GM21786 (cell line): ENCODE measurements around the gene CCDC187.

Experiments used
- ATAC-seq: cut with Tn5 transposase; IDR thresholded peaks from one replicate; pipeline ENCODE4 v1.9.1; 2021; ENCODE audit not compliant: unreplicated experiment

The CCDC187 gene

DNA sequence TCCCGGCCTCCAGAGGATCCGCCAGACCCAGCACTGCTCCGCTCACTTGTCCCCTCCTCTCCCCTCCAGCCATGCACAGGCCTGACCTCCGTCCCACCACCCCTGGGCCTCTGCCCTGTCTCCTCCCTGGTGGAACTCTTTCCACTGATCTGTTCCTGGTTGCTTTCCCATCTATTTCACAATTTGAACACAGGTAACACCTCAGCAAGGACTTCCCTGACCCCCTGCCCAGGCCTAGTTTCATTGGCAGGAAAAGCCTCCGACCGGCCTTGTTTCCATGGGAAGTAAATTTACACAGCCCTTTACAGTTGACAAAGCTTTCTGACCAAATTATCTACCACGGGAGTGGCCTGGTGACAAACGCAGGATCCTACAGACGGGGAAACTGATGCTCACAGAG is 73.1 kb downstream of the CCDC187 start:
- no peak for ATAC-seq

DNA sequence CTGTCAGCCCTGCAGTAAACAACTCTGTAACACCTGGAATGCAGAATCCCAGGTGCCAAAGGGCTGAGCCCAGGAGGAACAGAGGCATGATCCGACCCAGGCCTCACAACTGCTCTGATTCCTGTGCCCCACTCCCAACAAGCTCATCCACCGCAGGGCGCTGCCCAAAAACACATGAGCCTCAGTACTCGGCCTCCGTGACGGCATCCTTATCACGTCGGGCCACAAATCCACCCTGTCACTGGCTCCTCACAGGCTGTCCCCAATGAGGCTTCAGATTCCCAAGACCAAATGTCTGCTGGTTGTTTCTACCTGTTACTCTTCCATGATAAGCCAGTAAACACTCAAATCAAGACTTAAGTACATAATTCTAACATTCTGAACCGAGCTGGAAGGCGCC is 73.5 kb downstream of the CCDC187 start:
- no peak for ATAC-seq

DNA sequence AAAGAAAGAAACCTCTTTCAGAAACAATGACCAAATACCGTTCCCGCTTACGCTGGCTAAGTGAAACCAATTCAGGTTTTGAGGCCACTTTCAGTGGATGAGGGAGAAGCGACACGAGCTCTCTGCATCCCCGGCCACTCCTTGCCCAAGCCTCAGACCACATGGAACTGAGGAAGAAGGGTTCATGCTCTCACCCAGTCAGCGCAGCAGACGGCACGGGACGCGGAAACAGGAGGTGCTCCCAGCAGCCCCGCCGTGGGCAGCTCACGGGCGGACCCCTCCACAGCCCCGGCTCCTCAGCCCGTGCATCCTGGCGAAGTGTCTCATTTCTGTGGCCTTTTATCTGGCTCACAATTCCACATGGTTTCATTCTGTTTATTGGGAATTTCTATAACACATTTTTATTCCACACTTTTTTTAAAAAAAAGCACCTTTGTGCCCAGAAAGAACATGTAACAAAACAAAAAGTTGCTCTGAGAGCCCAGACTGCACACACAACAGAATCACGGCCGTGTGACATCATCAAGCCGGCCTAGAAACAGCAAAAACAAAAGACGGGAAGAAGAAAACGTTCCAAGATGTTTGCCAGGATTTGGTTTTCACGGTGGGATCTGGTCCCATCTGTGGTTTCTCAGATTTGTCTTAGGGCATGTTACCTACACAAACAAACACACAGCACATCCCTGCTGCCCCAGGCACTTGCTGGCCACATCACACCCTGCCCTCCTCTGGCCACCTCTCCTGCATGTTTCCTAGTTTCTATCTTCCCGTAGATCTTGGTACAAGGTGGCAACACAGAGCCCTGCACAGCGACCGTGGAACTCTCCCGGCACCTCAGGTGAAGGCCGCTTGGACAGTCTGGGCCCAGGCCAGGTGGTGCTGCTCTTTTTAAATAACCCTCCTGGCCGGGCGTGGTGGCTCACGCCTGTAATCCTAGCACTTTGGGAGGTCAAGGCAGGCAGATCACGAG is 74.5 kb downstream of the CCDC187 start:
- ATAC-seq = no peak

DNA sequence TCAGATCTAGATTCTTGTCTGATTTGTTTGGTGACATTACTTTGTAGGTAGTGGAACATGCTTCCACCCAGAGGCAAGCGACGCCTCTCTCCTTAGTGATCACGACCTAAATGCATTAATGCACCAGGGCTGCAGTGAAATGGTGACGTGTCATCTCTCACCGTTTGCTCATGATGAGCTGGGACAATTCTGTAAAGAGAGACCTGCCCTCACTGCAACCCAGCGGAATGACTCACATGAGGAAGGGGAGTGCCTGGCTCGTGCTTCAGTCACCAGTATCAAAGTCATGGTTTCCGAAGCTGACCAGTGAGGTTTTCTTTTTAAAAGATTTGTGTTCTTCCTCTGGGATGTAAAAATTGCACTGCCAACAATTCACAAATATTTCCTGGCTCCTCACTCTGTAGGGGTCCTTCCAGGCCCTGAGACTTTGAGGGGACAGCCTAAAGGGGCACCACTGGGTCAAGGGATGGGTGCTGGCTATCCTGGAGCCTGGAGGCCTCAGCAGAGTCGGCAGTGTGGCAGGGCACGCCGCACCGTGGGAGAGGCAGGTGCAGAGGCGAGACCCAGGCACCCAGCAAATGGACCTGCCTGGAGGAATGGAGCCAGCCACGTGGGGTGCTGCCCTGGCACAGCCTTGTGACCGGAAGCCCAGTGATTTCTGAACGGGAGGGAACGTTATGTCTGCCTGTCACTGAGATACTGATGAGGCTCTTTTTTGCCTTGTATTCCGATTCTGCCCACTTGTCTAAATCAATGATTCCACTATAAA is 75.6 kb downstream of the CCDC187 start:
- no peak for ATAC-seq

DNA sequence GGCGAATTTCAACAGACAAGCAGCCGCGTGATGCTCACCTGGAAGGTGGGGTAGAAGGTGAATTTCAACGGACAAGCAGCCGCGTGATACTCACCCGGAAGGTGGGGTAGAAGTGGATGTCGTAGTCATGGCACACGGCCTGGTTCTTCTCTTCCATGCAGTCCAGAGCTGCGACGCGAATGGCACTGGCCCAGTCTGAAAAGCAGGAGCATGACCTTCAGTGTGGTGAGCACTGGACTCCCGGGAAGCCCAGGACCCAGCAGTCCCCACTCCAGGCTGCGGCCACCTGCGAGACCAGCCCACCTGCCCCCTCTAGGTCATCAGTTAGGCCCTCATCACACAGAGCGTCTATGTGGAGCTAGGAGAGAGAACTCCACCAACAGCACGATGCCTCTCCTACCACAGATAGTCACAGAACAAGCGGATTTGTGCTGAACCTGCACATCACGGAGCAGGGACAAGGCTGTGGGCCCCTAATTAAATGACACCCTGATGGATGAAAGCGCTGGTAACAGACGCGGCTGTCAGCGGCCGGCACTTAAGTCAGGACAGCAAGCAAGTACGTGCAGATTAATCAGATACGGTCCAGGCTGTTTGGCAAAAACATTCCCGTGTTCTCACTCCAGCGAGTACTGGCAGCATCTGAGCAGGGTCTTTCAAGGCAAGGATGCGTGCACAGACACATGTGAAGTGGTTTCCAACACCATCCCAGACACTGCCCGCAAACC is 77.0 kb downstream of the CCDC187 start:
- ATAC-seq = no peak

DNA sequence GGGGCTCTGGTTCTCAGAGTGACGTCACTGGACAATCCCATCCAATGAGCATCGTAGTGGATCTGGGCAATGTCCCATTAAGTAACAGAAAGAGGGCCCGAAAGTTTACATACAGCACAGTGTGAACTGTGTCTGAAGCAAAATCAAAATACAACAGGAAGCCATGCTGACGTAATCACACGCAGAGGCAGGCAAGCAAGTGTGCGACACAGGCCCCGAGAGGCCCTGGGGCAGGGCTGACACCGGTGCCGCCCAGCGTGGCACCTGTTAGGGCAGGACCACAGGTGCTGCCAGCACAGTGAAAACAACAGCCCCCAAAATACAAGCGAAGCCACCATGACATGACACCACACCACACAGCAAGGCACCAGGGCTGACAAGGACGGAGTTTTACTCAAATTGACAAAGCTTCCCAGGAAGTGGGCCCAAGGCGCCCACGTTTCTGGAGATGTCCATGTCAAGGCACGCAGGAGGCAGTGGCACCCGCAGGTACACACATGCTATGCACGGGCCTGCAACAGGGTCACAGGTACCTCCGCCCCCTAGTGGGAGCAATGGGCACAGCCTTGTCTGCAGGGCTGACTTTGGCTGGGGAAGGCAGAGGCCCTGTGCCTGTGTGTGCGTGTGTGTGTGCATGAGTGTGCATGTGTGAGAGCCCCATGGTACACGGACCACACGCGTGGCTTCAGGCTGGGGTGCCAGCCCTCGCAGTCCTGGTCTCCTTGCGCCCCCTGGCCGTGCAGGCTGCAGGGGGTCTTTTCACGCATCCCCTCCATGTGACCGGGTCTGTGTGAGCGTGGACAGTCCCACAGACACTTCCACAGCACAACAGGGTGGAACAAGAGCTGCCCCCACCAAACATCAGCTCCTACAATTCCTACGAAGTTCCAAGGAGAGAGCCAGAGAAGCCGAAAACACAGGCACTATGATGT is 77.9 kb downstream of the CCDC187 start:
- peak; percentile 60 for ATAC-seq

DNA sequence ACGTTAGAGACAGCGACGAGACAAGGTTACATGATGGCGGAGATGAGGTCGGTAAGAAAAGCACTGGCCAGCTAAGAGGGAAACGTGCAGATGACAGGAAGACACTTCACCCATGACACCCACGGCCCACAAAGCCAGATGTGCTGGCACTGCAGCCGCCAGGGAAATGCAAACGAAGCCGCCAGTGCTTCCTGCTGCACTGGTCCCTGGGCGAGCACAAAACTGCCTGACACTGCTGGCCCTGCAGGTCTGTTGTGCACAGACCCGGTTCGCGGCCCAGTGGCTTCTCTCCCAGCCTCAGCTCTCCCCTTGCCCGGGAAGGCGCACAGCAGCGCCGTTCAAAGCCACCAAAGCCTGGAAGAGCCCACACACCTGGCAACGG is 78.5 kb downstream of the CCDC187 start:
- ATAC-seq = peak; percentile 48

DNA sequence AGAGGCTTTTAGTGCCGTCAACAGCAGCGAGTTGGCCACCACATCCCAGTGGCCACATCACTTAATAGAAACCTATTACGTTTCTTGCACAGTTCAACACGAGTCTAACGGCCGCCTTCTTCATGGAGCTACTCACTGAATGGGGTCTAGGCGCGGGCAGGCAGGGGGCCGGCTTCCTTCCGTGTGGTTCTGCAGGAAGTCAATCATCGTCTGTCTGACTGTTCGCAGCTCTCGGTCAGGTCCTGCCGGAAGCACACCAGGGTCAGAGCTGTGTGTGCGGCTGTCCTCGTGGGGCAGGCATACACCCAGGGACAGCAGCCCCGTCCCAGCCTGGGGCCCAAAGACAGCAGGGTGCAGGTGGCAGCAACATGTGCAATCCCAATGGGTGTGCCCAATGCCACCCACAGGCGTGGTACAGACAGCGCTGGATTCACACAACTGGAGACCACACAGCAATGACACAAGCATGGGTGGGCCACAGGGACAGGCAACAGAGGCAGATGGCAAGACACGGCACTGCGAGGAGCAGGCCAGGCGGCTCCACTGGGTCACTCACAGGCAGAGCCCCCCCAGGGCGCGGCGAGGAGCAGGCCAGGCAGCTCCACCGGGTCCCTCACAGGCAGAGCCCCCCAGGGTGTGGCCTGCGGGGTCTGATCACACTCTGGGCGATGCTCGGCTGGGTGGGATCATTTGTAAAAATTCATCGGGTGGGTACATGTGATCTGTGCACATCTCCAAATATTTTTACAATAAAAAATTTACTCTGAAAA is 79.8 kb downstream of the CCDC187 start:
- no peak for ATAC-seq

DNA sequence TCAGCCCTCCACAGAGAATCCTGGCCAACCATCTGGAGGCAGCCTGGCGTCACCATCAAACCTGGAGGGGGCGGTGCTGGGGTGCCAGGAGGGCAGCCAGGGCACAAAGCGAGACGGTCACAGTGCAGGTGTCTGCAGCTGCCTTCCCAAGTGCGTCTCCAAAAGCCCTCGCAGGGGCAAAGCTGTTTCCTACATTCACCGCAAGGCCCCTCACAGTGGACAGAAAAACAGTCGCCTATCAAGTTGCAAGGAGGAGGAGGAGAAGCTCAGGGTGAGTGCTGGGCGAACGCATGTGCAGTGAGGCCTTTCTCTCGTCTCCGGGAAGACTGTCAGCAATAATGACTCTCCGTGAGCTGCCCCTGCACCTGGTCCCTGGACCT is 81.0 kb downstream of the CCDC187 start:
- no peak for ATAC-seq

DNA sequence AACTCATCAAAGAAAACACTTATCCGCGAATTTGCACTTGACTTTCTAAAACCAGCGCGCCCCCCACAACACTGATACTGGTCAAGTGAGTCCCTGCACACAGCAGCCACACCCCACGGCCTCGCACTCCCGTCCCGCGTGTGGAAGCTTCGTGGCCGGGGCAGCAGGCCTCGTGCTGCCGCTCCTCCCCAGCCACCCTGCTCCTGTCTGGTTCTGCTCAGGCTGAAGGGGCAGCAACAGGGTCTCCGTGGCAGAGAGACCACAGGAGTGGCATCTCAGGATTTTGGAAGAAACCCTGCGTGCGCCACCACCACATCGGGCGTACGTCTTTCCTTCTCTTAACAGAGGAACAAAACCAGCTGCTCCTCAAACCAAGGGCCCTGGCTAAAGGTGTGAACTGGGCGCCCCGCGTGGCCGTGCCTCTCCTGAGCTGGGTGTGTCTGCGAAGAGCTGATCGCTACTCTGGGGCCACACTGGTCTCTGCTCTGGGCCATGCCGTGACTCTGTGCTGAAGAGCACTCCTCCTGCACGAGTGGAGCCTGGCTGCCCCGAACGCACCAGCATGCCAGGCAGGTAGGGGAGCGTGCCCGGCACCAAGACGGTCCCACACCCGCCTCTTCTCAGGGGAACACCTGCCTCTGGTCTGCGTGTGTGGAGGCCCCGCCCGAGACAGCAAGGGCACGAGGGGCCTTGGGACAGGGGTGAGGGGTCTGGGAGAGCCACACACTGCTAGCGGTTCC is 81.6 kb downstream of the CCDC187 start:
- no peak for ATAC-seq

DNA sequence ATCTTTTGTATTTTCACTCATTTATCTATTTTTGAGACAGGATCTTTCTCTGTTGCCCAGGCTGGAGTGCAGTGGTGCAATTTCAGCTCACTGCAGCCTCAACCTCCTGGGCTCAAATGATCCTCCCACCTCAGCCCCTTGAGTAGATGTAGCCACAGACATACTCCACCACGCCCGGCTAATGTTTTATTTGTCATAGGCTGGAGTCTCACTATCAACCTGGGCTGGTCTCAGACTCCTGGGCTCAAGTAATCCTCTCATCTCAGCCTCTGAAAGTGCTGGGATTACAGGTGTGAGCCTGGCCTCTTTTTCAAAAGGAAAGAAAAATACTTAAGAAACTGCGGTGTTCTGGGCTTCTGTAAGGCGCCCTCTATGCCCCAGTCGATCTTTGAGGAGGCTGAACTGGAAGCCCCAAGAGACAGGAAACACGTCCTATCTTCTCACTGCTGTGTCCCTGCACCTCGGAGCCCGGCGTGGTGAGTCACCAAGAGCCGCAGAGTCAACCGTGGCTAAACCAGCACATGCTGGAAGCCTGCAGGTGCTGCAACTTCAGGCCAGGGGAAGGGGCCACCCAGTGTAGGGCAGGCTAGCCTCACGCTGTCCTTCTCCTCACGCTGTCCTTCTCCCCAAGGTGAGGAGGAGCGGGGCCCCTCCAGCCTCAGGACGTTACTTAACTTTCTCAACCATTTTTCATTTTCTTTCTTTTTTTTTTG is 83.7 kb downstream of the CCDC187 start:
- no peak for ATAC-seq

DNA sequence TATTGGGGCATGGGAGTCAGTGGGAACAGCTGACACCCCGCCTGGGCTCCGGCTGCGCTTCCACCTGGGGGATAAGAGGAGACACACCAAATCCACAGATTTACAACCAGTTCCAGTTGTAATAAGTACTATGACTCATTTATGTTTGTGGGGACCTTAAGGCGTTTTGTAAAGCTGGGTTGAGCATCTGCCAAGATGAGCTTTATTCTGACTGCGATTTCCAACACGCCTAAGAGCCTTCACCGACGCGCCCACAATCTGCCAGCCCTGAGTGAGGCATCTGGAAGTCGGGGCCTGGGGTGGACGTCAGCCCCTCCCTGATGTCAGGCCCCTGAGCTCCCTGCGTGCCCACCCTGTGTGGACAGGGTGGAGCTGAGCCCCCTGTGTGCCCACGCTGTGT is 84.6 kb downstream of the CCDC187 start:
- no peak for ATAC-seq

DNA sequence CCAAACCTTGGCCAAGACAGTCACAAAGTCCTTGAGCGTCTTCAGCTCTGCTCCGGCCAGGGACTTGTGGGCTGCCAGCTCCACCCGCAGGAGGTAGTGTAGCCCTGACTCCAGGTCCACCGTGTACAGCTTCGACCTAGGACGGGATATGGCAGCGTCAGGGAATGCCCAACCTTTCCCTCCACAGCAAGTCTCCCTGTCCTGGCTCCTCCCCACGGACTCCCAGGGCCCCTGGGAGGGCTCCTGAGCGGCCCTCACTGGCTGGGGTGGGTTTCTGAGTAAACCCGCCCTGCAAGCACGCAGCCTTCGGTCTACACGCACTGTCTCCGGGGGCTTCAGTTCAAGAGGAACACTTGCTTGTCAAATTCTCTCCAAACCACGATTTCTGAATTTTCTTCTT is 85.2 kb downstream of the CCDC187 start:
- no peak for ATAC-seq

DNA sequence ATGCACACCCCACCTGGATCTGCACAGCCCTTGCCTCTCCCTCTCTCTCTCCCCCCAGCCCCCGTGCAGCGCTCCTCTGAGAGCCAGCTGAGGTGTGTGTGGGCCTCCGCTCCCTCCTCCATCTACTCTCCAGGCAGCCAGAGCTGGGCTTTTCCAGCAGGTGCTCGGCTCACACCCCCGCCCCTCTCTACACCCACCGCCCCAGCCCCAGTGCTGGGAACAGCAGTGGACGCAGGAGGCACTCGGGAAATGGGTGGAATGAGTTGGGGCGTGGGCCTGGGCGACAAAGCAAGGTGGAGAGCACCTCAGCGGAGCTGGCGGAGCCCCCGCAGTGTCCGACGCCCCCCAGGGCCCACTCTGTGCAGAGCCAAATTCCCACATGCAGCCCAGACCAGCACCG is 85.6 kb downstream of the CCDC187 start:
- no peak for ATAC-seq

DNA sequence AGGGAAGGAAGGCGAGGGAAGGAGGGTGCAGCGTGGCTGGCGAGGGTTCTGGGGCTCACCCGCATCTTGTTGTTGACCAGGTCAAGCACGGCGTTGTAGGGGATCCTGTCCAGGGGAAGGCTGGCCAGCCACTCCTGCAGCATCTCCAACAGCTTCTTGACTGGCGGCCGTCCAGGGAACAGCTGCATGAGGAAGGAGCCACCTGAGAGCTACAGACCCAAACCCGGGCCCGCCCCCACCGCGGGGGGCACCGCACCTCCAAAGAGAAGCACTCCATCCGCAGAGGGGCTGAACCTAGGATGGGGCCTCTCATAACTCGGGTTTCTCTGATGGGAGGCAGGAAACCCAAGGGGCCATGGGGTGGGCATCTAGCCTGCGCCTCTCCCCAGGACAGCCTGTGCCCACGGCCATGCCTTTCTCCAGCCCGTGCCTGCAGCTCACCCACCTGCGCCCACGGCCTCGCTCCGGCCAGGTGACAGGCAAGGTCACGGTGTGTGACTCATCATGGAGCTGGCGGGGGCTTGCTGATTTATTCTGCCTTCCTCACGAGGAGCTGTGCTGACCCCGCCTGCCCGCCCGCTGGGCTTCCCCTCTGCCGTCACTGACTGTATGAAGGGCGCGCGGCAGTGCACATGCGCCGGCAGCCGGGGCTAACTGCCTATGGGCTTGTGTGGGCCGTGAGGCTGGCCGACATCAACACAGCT is 87.2 kb downstream of the CCDC187 start:
- ATAC-seq = no peak

DNA sequence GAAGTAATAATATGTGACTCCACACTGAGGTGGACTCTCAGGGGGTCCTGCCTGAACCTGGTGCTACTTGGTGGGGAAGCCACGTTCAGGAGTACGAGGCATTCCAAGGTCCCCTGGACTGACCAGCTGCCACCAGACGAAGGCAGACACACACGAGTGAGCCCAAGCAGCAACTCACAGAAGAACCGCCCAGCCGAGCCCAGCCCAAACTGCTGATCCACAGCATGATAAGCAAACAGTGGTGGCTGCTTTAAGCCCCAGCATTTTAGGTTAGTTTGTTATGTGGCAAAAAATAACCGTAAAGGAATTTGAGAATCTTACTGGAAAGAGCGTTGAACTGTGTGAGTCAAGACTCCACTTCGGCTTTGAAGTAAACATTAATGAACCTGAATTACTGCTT is 90.2 kb downstream of the CCDC187 start:
- no peak for ATAC-seq

DNA sequence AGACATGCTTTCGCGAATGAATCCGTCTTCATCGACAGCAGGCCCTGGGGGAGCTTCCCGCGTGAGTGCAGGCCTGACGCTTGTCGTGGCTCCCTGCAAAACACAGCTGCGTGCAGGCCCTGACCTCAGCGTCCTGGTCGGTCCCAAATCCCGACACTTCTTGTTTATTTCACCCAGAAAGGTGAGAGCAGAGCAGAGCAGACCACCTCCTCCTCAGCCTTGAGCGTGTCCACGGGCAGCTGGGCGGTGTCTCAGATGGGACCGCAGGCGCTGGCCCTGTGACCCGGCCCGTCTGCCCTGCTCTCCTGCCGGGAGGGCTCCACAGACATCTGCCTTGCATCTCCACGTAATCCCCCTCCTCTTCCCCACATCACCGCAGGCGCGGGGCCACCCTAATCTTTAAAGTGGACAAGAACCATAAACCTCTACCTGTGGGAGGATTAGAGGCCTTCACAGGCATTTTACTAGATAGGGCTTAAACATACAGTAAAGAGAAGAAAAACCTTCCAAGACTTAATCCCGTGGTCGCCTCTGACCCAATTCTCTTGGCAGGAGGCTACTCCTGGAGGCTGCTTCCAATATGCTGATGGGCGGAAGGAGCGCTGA is 91.4 kb downstream of the CCDC187 start:
- ATAC-seq = no peak
